ENCODE data around the gene HSD17B8.
"Not testable (repeated sequence)": the region's sequence is repeated elsewhere in the genome, so short reads cannot be mapped to it uniquely, and the experiment has no call there.

Gene HSD17B8

GRCh38 chr6:33207552-33208090 is 3.2 kb downstream of the HSD17B8 start:
- ATAC-seq, result no peak

GRCh38 chr6:33208091-33208967 is 3.9 kb downstream of the HSD17B8 start, which contains the start of gene RING1:
Gene RING1 (plus strand): TSS chr6:33208500. CDS start chr6:33208823, 323 bp downstream.
- ATAC-seq, result peak; percentile 45 to 49

- no peak for ATAC-seq
Measured at GRCh38 chr6:33209856-33210255, 5.4 kb downstream of the HSD17B8 start.

- no peak for ATAC-seq
Measured at GRCh38 chr6:33211136-33211535, 6.7 kb downstream of the HSD17B8 start.

GRCh38 chr6:33211666-33212422 is 7.4 kb downstream of the HSD17B8 start:
- no peak for ATAC-seq

GRCh38 chr6:33212857-33213165 is 8.4 kb downstream of the HSD17B8 start:
- no peak for ATAC-seq

GRCh38 chr6:33213166-33213988 is 8.9 kb downstream of the HSD17B8 start:
- ATAC-seq, result peak; percentile 11 to 21

GRCh38 chr6:33213989-33214335 is 9.5 kb downstream of the HSD17B8 start:
- no peak for ATAC-seq

GRCh38 chr6:33215271-33216116 is 11.0 kb downstream of the HSD17B8 start:
- ATAC-seq, result no peak

GRCh38 chr6:33216117-33216649 is 11.7 kb downstream of the HSD17B8 start:
- ATAC-seq, result no peak

- no peak for ATAC-seq
Measured at GRCh38 chr6:33217246-33217645, 12.8 kb downstream of the HSD17B8 start.

- no peak for ATAC-seq
Measured at GRCh38 chr6:33217681-33218080, 13.2 kb downstream of the HSD17B8 start.

GRCh38 chr6:33226503-33227120 is 22.2 kb downstream of the HSD17B8 start:
- not testable (repeated sequence) for ATAC-seq

GRCh38 chr6:33235221-33235634 is 30.8 kb downstream of the HSD17B8 start:
- ATAC-seq, result no peak

- no peak for ATAC-seq
Measured at GRCh38 chr6:33236328-33236727, 31.9 kb downstream of the HSD17B8 start.

- ATAC-seq, result no peak
Measured at GRCh38 chr6:33236852-33237251, 32.4 kb downstream of the HSD17B8 start.

GRCh38 chr6:33237741-33238140 is 33.3 kb downstream of the HSD17B8 start:
- no peak for ATAC-seq

GRCh38 chr6:33241968-33242367 is 37.5 kb downstream of the HSD17B8 start:
- peak; percentile 89 to 91 for ATAC-seq

- ATAC-seq, result no peak
Measured at GRCh38 chr6:33243476-33243875, 39.0 kb downstream of the HSD17B8 start.

- peak; percentile 32 to 45 for ATAC-seq
Measured at GRCh38 chr6:33247977-33248642, 43.7 kb downstream of the HSD17B8 start.

GRCh38 chr6:33248643-33248931 is 44.1 kb downstream of the HSD17B8 start:
- ATAC-seq, result peak; percentile 3 to 6

Measured in activated CD4-positive, CD25-positive, alpha-beta regulatory T cell treated with anti-CD3 and anti-CD28 coated beads, Interleukin-2, amount 50 U/mL, for 24 hours (primary cell).